Karpas-422 (cell line): Measurements from ENCODE around the gene GPR17. TPM values are rescaled to one million over a fixed set of nuclear protein-coding genes. Genes with fewer than 3 reads are reported as not detected.

Experiments used
- DNase-seq: peaks from one replicate; pipeline ENCODE4 v3.0.0-alpha.2; 2015
- H2AFZ ChIP-seq: fragments of 200-600 bp; sonication (generic); 2 replicates; pipeline ENCODE4 v1.6.1; 2014; ENCODE audit warnings: antibody characterized with exemption, low read length, mixed read lengths
- H3K27ac ChIP-seq: fragments of 200-600 bp; sonication (generic); 2 replicates; pipeline ENCODE4 v1.5.1; 2014; ENCODE audit warnings: mild to moderate bottlenecking, low read length, moderate library complexity
- H3K27me3 ChIP-seq: fragments of 200-600 bp; sonication (generic); 2 replicates; pipeline ENCODE4 v1.6.1; 2014; ENCODE audit warnings: low read length, mixed read lengths
- H3K36me3 ChIP-seq: fragments of 200-600 bp; sonication (generic); 2 replicates; pipeline ENCODE4 v1.6.1; 2014; ENCODE audit warnings: low read length, mixed read lengths; ENCODE audit not compliant: insufficient read depth
- H3K4me1 ChIP-seq: fragments of 200-600 bp; sonication (generic); 2 replicates; pipeline ENCODE4 v1.6.1; 2014; ENCODE audit warnings: mild to moderate bottlenecking, low read length, mixed read lengths
- H3K4me2 ChIP-seq: fragments of 200-600 bp; sonication (generic); 2 replicates; pipeline ENCODE4 v1.6.1; 2014; ENCODE audit warnings: low read length, low read depth, mild to moderate bottlenecking; ENCODE audit not compliant: poor library complexity, severe bottlenecking
- H3K4me3 ChIP-seq: fragments of 200-600 bp; sonication (generic); 2 replicates; pipeline ENCODE4 v1.5.1; 2014; ENCODE audit warnings: mild to moderate bottlenecking, antibody characterized with exemption, low read length, mixed read lengths
- H3K79me2 ChIP-seq: fragments of 200-600 bp; sonication (generic); 2 replicates; pipeline ENCODE4 v1.6.1; 2014; ENCODE audit warnings: mild to moderate bottlenecking, low read length, mixed read lengths
- H3K9ac ChIP-seq: fragments of 200-600 bp; sonication (generic); 2 replicates; pipeline ENCODE4 v1.6.0; 2014; ENCODE audit warnings: low read length
- H3K9me2 ChIP-seq: fragments of 200-600 bp; sonication (generic), shearing (Covaris generic); replicated peaks from 2 replicates; pipeline ENCODE4 v1.6.0; 2014; ENCODE audit warnings: mild to moderate bottlenecking, low read length, moderate library complexity; ENCODE audit not compliant: insufficient read depth
- H3K9me3 ChIP-seq: fragments of 300-700, 200-600 bp; sonication (generic); 2 replicates; pipeline ENCODE4 v1.6.1; 2014; ENCODE audit warnings: low read length, mixed read lengths
- H4K20me1 ChIP-seq: fragments of 200-600 bp; sonication (generic); 2 replicates; pipeline ENCODE4 v1.6.1; 2014; ENCODE audit warnings: mild to moderate bottlenecking, antibody characterized with exemption, low read length, low read depth; ENCODE audit not compliant: insufficient read depth
- total RNA-seq: library from RNA; depleted of rRNA; stranded (reverse); fragments of >200 nt; shearing (Covaris generic); gene quantifications from 2 replicates; pipeline ENCODE4 v1.2.3, GENCODE V29; 2014; ENCODE audit warnings: low replicate concordance

Gene GPR17
- total RNA-seq, 1 experiment from 2014 or later: not detected

DNA sequence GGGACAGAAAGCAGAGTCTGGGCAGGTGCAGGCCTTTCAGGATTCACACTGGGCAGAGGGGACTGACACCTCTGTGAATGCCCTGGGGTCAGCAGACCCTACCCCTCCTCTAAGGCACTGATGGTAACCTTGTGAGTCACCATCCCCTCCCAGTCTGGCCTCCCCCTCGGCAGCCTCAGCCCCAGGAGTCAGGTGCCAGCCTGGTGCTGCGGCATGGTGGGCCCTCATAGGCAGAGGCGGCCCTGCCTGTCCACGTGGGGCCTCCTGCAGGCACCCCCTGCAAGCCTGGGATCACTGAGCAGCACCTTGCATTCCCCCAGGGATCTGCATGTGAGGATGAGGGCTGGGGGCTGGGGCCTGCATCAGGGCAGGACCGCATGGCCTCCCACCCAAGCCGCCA, 4.8 kb upstream of the GPR17 start:
- H3K9me3 ChIP-seq: no peaks in the 10 kb centered on the region
- DNase-seq: no peak
- H3K36me3 ChIP-seq: no peaks in the 10 kb centered on the region
- no peak overlapping the region for H3K4me2 ChIP-seq
- no peaks in the 10 kb centered on the region for H4K20me1 ChIP-seq
- H3K9me2 ChIP-seq: no peaks in the 10 kb centered on the region
- peaks cover 42% of the 10 kb centered on the region for H3K4me1 ChIP-seq
- H2AFZ ChIP-seq: no peak overlapping the region
- H3K27ac ChIP-seq: no peak overlapping the region
- no peak overlapping the region for H3K4me3 ChIP-seq
- H3K79me2 ChIP-seq: no peaks in the 10 kb centered on the region
- no peaks in the 10 kb centered on the region for H3K27me3 ChIP-seq
- no peak overlapping the region for H3K9ac ChIP-seq

DNA sequence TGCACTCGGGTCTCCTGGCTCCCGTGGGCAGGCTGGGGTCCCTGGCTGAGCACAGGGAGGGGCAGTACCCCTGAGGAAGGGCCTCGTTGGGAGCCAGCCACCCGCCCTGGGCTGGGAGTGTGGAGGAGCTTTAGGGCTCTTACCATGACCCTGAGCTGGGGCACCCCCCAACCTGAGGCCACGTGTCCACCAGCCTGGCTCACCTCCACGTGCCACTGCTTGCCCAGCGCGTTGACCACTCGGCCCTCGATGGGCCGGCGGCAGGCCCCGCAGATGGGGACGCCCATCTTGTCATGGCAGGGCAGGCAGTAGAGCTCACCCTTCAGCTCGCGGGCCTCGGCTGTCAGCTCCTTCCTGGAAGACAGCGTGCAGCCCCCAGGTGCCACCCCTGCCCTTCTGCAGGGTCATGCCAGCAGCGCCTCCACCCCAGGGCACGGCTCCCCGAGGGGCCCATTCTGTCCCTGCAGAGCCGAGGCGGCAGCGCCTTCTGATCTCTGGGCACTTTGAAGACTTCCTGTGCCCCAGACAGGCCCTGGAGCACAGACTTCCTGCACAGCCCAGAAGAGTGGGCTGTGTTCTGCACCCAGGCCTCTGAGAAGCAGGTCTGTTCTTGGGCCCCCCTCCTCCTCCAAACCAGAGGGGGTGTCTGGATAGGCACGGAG, 4.0 kb upstream of the GPR17 start:
- Histone ChIP-seq H3K4me3 (no peak overlapping the region), H2AFZ (no peak overlapping the region), H3K9ac (no peak overlapping the region)

DNA sequence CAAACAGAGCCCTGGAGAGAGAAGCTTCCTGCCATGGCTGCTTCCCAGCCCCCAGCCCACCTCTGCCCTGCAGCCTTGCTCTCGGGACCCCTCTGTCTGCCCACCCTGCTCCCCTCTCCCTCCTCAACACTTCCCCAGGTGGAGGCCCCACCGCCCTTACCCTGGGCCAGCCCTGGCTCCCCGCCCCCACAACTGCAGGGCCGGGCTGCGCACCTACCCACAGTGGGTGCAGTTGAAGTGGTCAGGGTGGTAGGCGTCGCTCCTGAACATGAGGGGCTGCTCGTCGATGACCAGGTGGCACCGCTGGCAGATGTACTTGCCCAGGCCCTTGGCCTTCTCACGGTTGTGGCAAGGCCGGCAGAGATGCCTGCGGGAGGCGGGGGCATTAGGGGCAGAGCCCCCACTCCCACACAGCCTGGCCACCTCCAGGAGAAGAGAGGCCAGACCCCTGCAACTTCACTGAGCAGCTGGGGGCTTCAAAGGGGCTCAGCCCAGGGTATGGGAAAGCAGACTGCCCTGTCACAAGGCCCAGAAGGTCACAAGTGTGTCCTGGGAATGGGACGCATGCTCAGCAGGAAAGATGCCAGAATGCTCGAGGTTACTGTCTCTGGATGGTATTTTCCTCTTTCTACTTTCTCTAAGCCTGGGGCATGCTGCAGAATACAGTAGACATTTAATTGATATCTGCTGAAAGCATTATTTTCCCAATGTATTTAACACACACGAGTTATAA, 3.1 kb upstream of the GPR17 start:
- no peak overlapping the region for H3K4me2 ChIP-seq
- no peaks in the 10 kb centered on the region for H4K20me1 ChIP-seq
- no peaks in the 10 kb centered on the region for H3K36me3 ChIP-seq
- no peaks in the 10 kb centered on the region for H3K79me2 ChIP-seq
- DNase-seq: no peak
- H3K9ac ChIP-seq: no peak overlapping the region
- H3K27ac ChIP-seq: no peak overlapping the region
- no peaks in the 10 kb centered on the region for H3K9me3 ChIP-seq
- H2AFZ ChIP-seq: no peak overlapping the region
- peaks cover 34% of the 10 kb centered on the region for H3K4me1 ChIP-seq
- no peak overlapping the region for H3K4me3 ChIP-seq
- H3K27me3 ChIP-seq: no peaks in the 10 kb centered on the region
- no peaks in the 10 kb centered on the region for H3K9me2 ChIP-seq

More for the DNA sequence above, 4.0 kb upstream of the GPR17 start:
- Histone ChIP-seq H3K27ac (no peak overlapping the region), H3K4me1 (peaks cover 42% of the 10 kb centered on the region), H3K36me3 (no peaks in the 10 kb centered on the region), H3K79me2 (no peaks in the 10 kb centered on the region), H3K9me2 (no peaks in the 10 kb centered on the region), H3K9me3 (no peaks in the 10 kb centered on the region), H3K27me3 (no peaks in the 10 kb centered on the region), H4K20me1 (no peaks in the 10 kb centered on the region), H3K4me2 (no peak overlapping the region)
- peak; percentile 48 for DNase-seq

DNA sequence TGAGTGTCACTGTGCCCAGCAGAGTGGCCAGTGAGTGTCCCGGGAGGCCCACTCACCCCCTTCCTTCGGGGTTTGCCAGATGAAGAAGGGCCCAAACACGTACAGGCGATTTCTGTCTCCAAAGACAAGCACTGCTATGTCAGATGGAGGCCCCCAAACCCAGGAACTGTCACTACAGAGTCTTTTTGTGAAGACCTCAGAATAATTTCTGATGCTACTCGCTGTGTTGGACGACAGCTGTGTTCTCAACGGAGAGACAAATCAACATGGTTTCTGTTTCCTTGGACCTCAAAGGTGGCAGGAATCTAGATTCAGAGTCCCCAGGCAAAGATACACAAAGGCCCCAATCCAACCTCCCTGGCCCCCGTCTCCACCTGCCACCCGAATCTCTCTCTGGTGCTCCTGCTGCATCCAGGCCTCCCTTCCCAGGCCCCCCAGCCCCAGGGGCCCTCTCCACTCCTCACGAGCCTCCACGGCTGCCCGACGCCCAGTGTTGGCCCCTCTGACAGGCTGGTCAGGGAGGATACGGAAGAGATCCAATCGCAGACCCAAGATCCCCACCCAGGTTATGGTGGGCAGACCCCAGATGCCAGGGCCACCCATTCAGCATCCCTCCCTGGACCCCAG, 2.4 kb upstream of the GPR17 start:
- Histone ChIP-seq H3K27ac (no peak overlapping the region), H2AFZ (no peak overlapping the region), H3K36me3 (no peaks in the 10 kb centered on the region), H4K20me1 (no peaks in the 10 kb centered on the region), H3K4me3 (no peak overlapping the region), H3K4me1 (peaks cover 27% of the 10 kb centered on the region), H3K4me2 (no peak overlapping the region), H3K9me3 (no peaks in the 10 kb centered on the region), H3K9me2 (no peaks in the 10 kb centered on the region), H3K9ac (no peak overlapping the region), H3K79me2 (no peaks in the 10 kb centered on the region), H3K27me3 (no peaks in the 10 kb centered on the region)
- no peak for DNase-seq

DNA sequence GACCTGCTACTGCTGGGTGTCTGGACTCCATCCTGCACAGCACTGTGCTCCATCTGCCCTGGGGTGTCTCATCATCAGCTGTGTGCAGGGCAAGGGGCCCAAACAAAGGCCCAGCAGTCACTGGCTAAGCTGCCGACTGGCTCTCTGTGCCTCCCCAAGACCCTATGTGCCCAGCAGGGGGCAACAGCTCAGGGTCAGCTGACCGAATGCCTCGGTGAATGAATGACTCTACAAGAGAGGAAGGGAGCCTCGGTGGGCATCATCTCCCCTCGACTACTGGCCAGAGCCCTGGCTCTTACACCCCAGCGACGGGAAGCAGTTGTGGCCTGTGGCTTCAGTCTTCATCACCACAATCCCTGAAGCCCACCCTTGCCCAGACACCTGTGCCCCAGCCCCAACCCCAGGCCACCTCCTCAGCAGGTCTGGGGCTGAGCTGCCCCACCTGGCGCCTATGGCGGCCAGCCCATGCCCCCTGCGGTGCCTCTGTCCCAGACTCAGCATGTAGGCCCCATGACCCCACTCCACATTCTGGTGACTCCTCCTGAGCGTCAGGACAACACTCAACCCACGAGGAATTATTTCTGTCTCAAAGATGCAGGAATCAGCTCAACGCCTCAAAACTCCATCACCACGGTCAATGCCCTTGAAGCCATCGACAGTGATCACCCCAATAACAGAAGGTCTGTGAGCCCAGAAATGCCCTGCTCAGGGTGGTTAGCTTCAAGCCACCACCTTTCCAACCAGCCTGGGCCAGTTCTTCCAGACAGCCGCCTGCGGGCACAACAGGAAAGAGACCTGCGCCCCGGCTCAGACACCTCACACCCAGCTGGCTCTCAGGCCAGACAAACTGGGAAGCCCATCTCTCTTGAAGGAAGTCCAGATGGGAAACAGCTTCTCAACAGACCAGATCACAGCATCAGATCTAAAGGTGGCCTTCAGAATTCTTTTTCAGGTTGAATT, 1.6 kb upstream of the GPR17 start:
- H3K27me3 ChIP-seq: no peaks in the 10 kb centered on the region
- H3K4me1 ChIP-seq: peaks cover 19% of the 10 kb centered on the region
- DNase-seq: no peak
- no peak overlapping the region for H3K4me3 ChIP-seq
- H2AFZ ChIP-seq: no peak overlapping the region
- H4K20me1 ChIP-seq: no peaks in the 10 kb centered on the region
- no peak overlapping the region for H3K4me2 ChIP-seq
- no peaks in the 10 kb centered on the region for H3K79me2 ChIP-seq
- no peaks in the 10 kb centered on the region for H3K9me3 ChIP-seq
- no peaks in the 10 kb centered on the region for H3K9me2 ChIP-seq
- H3K9ac ChIP-seq: no peak overlapping the region
- no peaks in the 10 kb centered on the region for H3K36me3 ChIP-seq
- no peak overlapping the region for H3K27ac ChIP-seq

DNA sequence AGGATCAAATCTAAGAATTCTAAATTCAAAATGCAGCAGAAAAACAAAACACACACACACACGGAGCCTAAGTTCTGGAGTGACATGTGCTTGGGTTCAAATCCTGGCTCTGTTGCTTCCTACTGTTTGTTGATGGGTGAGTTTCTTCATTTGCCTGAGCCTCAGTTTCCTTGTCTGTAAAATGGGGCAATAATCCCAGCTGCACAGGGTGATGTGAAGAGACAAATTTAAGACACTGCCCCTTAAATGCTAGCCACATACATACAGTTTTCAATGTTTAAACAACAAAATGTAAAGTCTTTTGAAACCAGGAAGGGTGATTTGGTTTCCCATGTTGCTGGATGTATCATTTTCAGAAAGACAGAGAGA, 943 bp upstream of the GPR17 start:
- no peak overlapping the region for H3K4me3 ChIP-seq
- no peak overlapping the region for H3K9ac ChIP-seq
- H4K20me1 ChIP-seq: no peaks in the 10 kb centered on the region
- no peaks in the 10 kb centered on the region for H3K79me2 ChIP-seq
- no peak overlapping the region for H2AFZ ChIP-seq
- DNase-seq: no peak
- no peaks in the 10 kb centered on the region for H3K9me3 ChIP-seq
- no peaks in the 10 kb centered on the region for H3K36me3 ChIP-seq
- no peaks in the 10 kb centered on the region for H3K9me2 ChIP-seq
- no peak overlapping the region for H3K4me2 ChIP-seq
- H3K27ac ChIP-seq: no peak overlapping the region
- H3K4me1 ChIP-seq: peaks cover 14% of the 10 kb centered on the region
- no peaks in the 10 kb centered on the region for H3K27me3 ChIP-seq

DNA sequence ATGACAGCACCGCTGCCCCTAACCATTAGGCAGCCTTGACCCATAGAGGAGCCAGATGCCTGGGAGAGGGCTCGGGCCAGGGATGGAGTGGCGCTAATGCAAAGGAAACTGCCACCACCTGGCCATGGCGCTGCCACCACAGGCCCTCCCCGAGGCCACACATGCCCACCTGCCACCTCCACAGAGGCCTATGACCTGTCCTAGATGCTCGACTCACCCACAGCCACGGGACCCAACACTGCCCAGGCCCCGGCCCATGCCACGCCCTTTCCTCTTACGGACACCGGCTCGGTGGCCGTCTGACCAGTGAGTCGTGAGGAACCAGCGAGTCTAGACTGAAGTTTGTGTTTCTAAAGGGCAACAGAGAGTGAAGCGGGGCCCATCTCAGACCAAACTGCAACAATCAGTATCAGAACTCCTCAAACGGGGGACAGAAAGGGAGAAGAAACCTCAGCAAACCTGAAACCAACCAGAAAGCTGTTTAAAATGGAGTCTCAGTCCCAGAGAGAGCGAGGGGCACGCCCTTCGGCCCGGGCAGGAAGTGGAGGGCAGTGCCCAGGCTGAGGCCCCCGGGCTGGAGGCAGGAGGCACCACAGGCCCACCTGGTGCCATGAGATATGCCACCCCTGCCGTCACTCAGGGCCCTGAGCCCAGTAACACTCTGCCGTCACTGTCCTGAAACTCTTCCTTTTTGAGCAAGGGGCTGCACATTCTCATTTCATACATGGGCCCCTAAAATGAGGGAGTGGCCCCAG, 711 bp downstream of the GPR17 start:
- DNase-seq: no peak
- Histone ChIP-seq H3K4me2 (no peak overlapping the region), H3K9ac (no peak overlapping the region), H3K27me3 (no peaks in the 10 kb centered on the region), H3K4me1 (peaks cover 5% of the 10 kb centered on the region), H3K27ac (no peak overlapping the region), H3K79me2 (no peaks in the 10 kb centered on the region), H3K9me3 (no peaks in the 10 kb centered on the region), H3K36me3 (no peaks in the 10 kb centered on the region), H3K9me2 (no peaks in the 10 kb centered on the region), H3K4me3 (no peak overlapping the region), H4K20me1 (no peaks in the 10 kb centered on the region), H2AFZ (no peak overlapping the region)
